GM23248 (cell line): Measurements from ENCODE around the gene TICRR. TPM values are rescaled to one million over a fixed set of nuclear protein-coding genes. Genes with fewer than 3 reads are reported as not detected.

Experiments used
- DNase-seq: peaks from one replicate; pipeline ENCODE4 v3.0.0-alpha.2; 2015
- H2AFZ ChIP-seq: fragments of 200-600 bp; sonication (generic); 2 replicates; pipeline ENCODE4 v1.6.1; 2016; ENCODE audit warnings: antibody characterized with exemption
- H3F3A ChIP-seq: fragments of 200-600 bp; sonication (generic); 2 replicates; pipeline ENCODE4 v1.6.1; 2016; ENCODE audit warnings: mild to moderate bottlenecking, antibody characterized with exemption, mixed run types; ENCODE audit not compliant: insufficient read depth
- H3K27ac ChIP-seq: fragments of 200-600 bp; sonication (generic); 2 replicates; pipeline ENCODE4 v1.5.1; 2016; ENCODE audit warnings: mild to moderate bottlenecking
- H3K27me3 ChIP-seq: fragments of 200-600 bp; sonication (generic); replicated peaks from 2 replicates; pipeline ENCODE4 v1.6.1; 2016; ENCODE audit warnings: mild to moderate bottlenecking; ENCODE audit not compliant: insufficient read depth
- H3K36me3 ChIP-seq: fragments of 200-600 bp; sonication (generic); 2 replicates; pipeline ENCODE4 v1.6.1; 2016; ENCODE audit warnings: low read depth, mild to moderate bottlenecking
- H3K4me1 ChIP-seq: fragments of 200-600 bp; sonication (generic); 2 replicates; pipeline ENCODE4 v1.6.1; 2016; ENCODE audit warnings: mild to moderate bottlenecking; ENCODE audit not compliant: insufficient read depth
- H3K4me2 ChIP-seq: fragments of 200-600 bp; sonication (generic); one replicate; pipeline ENCODE4 v1.6.1; 2016; ENCODE audit warnings: mild to moderate bottlenecking; ENCODE audit not compliant: unreplicated experiment
- H3K4me3 ChIP-seq: fragments of 200-600 bp; sonication (generic); 2 replicates; pipeline ENCODE4 v1.5.1; 2016; ENCODE audit warnings: mild to moderate bottlenecking
- H3K79me2 ChIP-seq: fragments of 200-600 bp; sonication (generic); 2 replicates; pipeline ENCODE4 v1.6.1; 2016; ENCODE audit warnings: mild to moderate bottlenecking; ENCODE audit not compliant: insufficient read depth
- H3K9ac ChIP-seq: fragments of 200-600 bp; sonication (generic); 2 replicates; pipeline ENCODE4 v1.6.1; 2016; ENCODE audit warnings: mild to moderate bottlenecking
- H3K9me2 ChIP-seq: fragments of 200-600 bp; sonication (generic); 2 replicates; pipeline ENCODE4 v1.6.1; 2016; ENCODE audit warnings: mixed run types, mild to moderate bottlenecking, moderate library complexity; ENCODE audit not compliant: insufficient read depth
- H3K9me3 ChIP-seq: fragments of 200-600 bp; sonication (generic); one replicate; pipeline ENCODE4 v1.6.1; 2017; ENCODE audit warnings: low read depth
- H4K20me1 ChIP-seq: fragments of 200-600 bp; sonication (generic); 2 replicates; pipeline ENCODE4 v1.6.0; 2016; ENCODE audit not compliant: insufficient read depth
- EZH2 ChIP-seq: fragments of 200-600 bp; sonication (generic); IDR thresholded peaks from 2 replicates; pipeline ENCODE4 v1.6.1; 2018; ENCODE audit warnings: antibody characterized with exemption, mild to moderate bottlenecking; ENCODE audit not compliant: insufficient read depth, poor library complexity, severe bottlenecking
- EZH2phosphoT487 ChIP-seq: fragments of 200-600 bp; sonication (generic); IDR thresholded peaks from 2 replicates; pipeline ENCODE4 v1.6.1; 2018; ENCODE audit warnings: antibody characterized with exemption, moderate library complexity, mild to moderate bottlenecking, low read depth; ENCODE audit not compliant: insufficient read depth
- WGBS, 2 experiments: methylation state at CpG; one replicate each; pipeline ENCODE4 v1.1.6; 2015 to 2017; ENCODE audit warnings: low lambda C conversion rate in 2 of 2, low coverage in 1 of 2; ENCODE audit errors: missing lambda C conversion rate in 2 of 2; 5-methylcytosine and 5-hydroxymethylcytosine counted together
- in situ Hi-C: fragments of 300-500 bp; cut with MboI; formaldehyde crosslinking; loops from 2 replicates; pipeline ENCODE4 v1.15.0; 2020
- polyA plus RNA-seq: library from polyadenylated mRNA; unstranded; fragments of >200 nt; fragmentation: Nextera tagmentation; extraction: Ambion mirVana; gene quantifications from 2 replicates; pipeline ENCODE4 v1.2.1, GENCODE V29; 2016
- total RNA-seq: library from RNA; depleted of rRNA; stranded (reverse); fragments of >200 nt; shearing (Covaris generic); gene quantifications from 2 replicates; pipeline ENCODE4 v1.2.3, GENCODE V29; 2014

TICRR gene
- total and polyA plus RNA-seq, 2 experiments from 2014 or later: 1.2 to 2.3 TPM

GRCh38 chr15:89586651-89587050 lies 11.4 kb downstream of the TICRR start:
- Histone ChIP-seq H4K20me1 (no peaks in the 10 kb centered on the region), H3F3A (no peaks in the 10 kb centered on the region), H3K79me2 (peaks cover 23% of the 10 kb centered on the region), H3K4me2 (no peak overlapping the region), H3K9ac (no peak overlapping the region), H3K4me3 (no peak overlapping the region), H3K27me3 (no peaks in the 10 kb centered on the region), H3K4me1 (peaks cover 17% of the 10 kb centered on the region), H3K9me2 (no peaks in the 10 kb centered on the region), H2AFZ (no peak overlapping the region), H3K27ac (no peak overlapping the region), H3K9me3 (no peaks in the 10 kb centered on the region), H3K36me3 (0 out of 2 replicates have a peak, but pooled peaks cover 2% of the 10 kb centered on the region)
- in situ Hi-C loops: no loop called here
- TF ChIP-seq EZH2: no peak
- no peak for TF ChIP-seq EZH2phosphoT487
- WGBS, 2 experiments: 100% methylated on average over 2 of the region's 2 CpGs
- peak; percentile 6 for DNase-seq

- 45 to 49% methylated on average over 4 of the region's 4 CpGs for WGBS, 2 experiments
- no peak for TF ChIP-seq EZH2
- no peak for TF ChIP-seq EZH2phosphoT487
- Histone ChIP-seq H3K9me3 (no peaks in the 10 kb centered on the region), H3F3A (no peaks in the 10 kb centered on the region), H4K20me1 (no peaks in the 10 kb centered on the region), H3K9ac (no peak overlapping the region), H3K9me2 (no peaks in the 10 kb centered on the region), H3K79me2 (peaks cover 12% of the 10 kb centered on the region), H3K36me3 (0 out of 2 replicates have a peak, but pooled peaks cover 2% of the 10 kb centered on the region), H2AFZ (peak overlapping the region; percentile 68), H3K27me3 (no peaks in the 10 kb centered on the region), H3K27ac (no peak overlapping the region), H3K4me1 (peaks cover 17% of the 10 kb centered on the region), H3K4me3 (no peak overlapping the region), H3K4me2 (peak overlapping the region; percentile 24)
- peak; percentile 76 for DNase-seq
- in situ Hi-C loops: no loop called here
Observed at GRCh38 chr15:89587955-89588354, 12.7 kb downstream of the TICRR start.

GRCh38 chr15:89591834-89592233 lies 16.6 kb downstream of the TICRR start:
- Histone ChIP-seq H3K9me2 (no peaks in the 10 kb centered on the region), H3K4me2 (no peak overlapping the region), H3K4me1 (peaks cover 26% of the 10 kb centered on the region), H3K27ac (no peak overlapping the region), H3K9ac (no peak overlapping the region), H3K79me2 (peaks cover 5% of the 10 kb centered on the region; the same call in 1 of the 2 replicates), H3K9me3 (no peaks in the 10 kb centered on the region), H4K20me1 (no peaks in the 10 kb centered on the region), H3K4me3 (no peak overlapping the region), H2AFZ (no peak overlapping the region), H3K36me3 (no peaks in the 10 kb centered on the region), H3F3A (no peaks in the 10 kb centered on the region; the same call in 1 of the 2 replicates), H3K27me3 (no peaks in the 10 kb centered on the region)
- no peak for DNase-seq
- 76 to 77% methylated on average over 5 of the region's 5 CpGs for WGBS, 2 experiments
- in situ Hi-C loops: no loop called here
- no peak for TF ChIP-seq EZH2
- TF ChIP-seq EZH2phosphoT487: no peak

GRCh38 chr15:89593018-89593417 lies 17.7 kb downstream of the TICRR start:
- no peaks in the 10 kb centered on the region for H3K9me3 ChIP-seq
- no peaks in the 10 kb centered on the region; the same call in 1 of the 2 replicates for H3F3A ChIP-seq
- H3K27ac ChIP-seq: no peak overlapping the region
- peaks cover 14% of the 10 kb centered on the region for H3K4me1 ChIP-seq
- no peak for DNase-seq
- in situ Hi-C loops: no loop called here
- WGBS, 2 experiments: 96 to 97% methylated on average over 4 of the region's 4 CpGs
- no peaks in the 10 kb centered on the region for H3K79me2 ChIP-seq
- no peaks in the 10 kb centered on the region for H3K36me3 ChIP-seq
- H3K9ac ChIP-seq: no peak overlapping the region
- H3K4me3 ChIP-seq: no peak overlapping the region
- H2AFZ ChIP-seq: no peak overlapping the region
- H3K9me2 ChIP-seq: no peaks in the 10 kb centered on the region
- H4K20me1 ChIP-seq: no peaks in the 10 kb centered on the region
- H3K4me2 ChIP-seq: no peak overlapping the region
- H3K27me3 ChIP-seq: no peaks in the 10 kb centered on the region
- TF ChIP-seq EZH2phosphoT487 (no peak), EZH2 (no peak)

- Histone ChIP-seq H3K9me3 (no peaks in the 10 kb centered on the region), H2AFZ (no peak overlapping the region), H3K4me3 (no peak overlapping the region), H3F3A (no peaks in the 10 kb centered on the region; the same call in 1 of the 2 replicates), H3K9ac (no peak overlapping the region), H3K79me2 (no peaks in the 10 kb centered on the region), H3K4me2 (peak overlapping the region; percentile 19), H3K27me3 (no peaks in the 10 kb centered on the region), H3K36me3 (peaks cover 6% of the 10 kb centered on the region; the same call in 1 of the 2 replicates), H4K20me1 (no peaks in the 10 kb centered on the region), H3K9me2 (no peaks in the 10 kb centered on the region), H3K4me1 (peaks cover 20% of the 10 kb centered on the region), H3K27ac (no peak overlapping the region)
- DNase-seq: peak; percentile 71
- TF ChIP-seq EZH2 (no peak), EZH2phosphoT487 (no peak)
- in situ Hi-C loops: no loop called here
- WGBS, 2 experiments: 83 to 90% methylated on average over 4 of the region's 4 CpGs
Observed at GRCh38 chr15:89599021-89599420, 23.8 kb downstream of the TICRR start.
